Ishikawa (cell line): ENCODE results near the gene CD300LD.

ENCODE experiments used
- CEBPB ChIP-seq: IDR thresholded peaks from 2 replicates; pipeline ENCODE4 v1.6.1; 2012
- CREB1 ChIP-seq: IDR thresholded peaks from 2 replicates; pipeline ENCODE4 v1.6.1; 2012; ENCODE audit warnings: low read depth
- EGR1 ChIP-seq: IDR thresholded peaks from 2 replicates; pipeline ENCODE4 v1.6.1; 2012
- EP300 ChIP-seq: IDR thresholded peaks from 2 replicates; pipeline ENCODE4 v1.6.1; 2012; ENCODE audit warnings: borderline replicate concordance
- NFIC ChIP-seq: IDR thresholded peaks from 2 replicates; pipeline ENCODE4 v1.6.1; 2012
- RAD21 ChIP-seq: IDR thresholded peaks from 2 replicates; pipeline ENCODE4 v1.6.1; 2012; ENCODE audit warnings: low read depth
- TCF12 ChIP-seq: IDR thresholded peaks from 2 replicates; pipeline ENCODE4 v1.6.1; 2012; ENCODE audit warnings: low read depth
- TEAD4 ChIP-seq: IDR thresholded peaks from 2 replicates; pipeline ENCODE4 v1.6.1; 2012
- YY1 ChIP-seq: IDR thresholded peaks from 2 replicates; pipeline ENCODE4 v1.6.1; 2012; ENCODE audit warnings: low read depth
- ZBTB7A ChIP-seq: IDR thresholded peaks from 2 replicates; pipeline ENCODE4 v1.6.1; 2012; ENCODE audit warnings: low read depth
- TF ChIP-seq, protein P1 (sequence below): IDR thresholded peaks from 2 replicates; pipeline ENCODE4 v1.6.1; 2012
- TF ChIP-seq, protein P2 (sequence below): IDR thresholded peaks from 2 replicates; pipeline ENCODE4 v1.6.1; 2012
- TF ChIP-seq, protein P3 (sequence below): IDR thresholded peaks from 2 replicates; pipeline ENCODE4 v1.6.1; 2012; ENCODE audit warnings: low read depth, mild to moderate bottlenecking

DNA sequence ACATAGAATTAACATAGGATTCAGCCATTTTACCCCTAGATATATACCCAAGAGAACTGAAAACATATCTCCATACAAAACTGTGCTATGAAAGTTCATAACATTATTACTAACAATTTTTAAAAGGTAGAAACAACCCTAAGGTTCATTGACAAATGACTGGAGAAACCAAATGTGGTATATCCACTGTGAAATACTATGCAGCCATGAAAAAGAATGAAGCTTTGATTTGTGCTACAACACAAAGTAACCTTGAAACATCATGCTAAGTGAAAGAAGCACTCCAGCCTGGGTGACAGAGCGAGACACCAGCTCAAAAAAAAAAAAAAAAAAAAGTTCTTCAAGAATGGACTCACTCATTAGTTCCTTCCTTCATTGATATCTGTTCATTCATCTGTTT is 580 bp downstream of the CD300LD start:
- no peak for TF ChIP-seq TEAD4
- TF ChIP-seq CREB1: no peak
- no peak for TF ChIP-seq YY1
- TF ChIP-seq, protein P1, sequence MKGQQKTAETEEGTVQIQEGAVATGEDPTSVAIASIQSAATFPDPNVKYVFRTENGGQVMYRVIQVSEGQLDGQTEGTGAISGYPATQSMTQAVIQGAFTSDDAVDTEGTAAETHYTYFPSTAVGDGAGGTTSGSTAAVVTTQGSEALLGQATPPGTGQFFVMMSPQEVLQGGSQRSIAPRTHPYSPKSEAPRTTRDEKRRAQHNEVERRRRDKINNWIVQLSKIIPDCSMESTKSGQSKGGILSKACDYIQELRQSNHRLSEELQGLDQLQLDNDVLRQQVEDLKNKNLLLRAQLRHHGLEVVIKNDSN: no peak
- TF ChIP-seq CEBPB: no peak
- TF ChIP-seq NFIC: no peak
- TF ChIP-seq EGR1: no peak
- TF ChIP-seq TCF12: no peak
- TF ChIP-seq EP300: no peak
- TF ChIP-seq ZBTB7A: no peak
- TF ChIP-seq, protein P2, sequence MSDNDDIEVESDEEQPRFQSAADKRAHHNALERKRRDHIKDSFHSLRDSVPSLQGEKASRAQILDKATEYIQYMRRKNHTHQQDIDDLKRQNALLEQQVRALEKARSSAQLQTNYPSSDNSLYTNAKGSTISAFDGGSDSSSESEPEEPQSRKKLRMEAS: no peak
- TF ChIP-seq, protein P3, sequence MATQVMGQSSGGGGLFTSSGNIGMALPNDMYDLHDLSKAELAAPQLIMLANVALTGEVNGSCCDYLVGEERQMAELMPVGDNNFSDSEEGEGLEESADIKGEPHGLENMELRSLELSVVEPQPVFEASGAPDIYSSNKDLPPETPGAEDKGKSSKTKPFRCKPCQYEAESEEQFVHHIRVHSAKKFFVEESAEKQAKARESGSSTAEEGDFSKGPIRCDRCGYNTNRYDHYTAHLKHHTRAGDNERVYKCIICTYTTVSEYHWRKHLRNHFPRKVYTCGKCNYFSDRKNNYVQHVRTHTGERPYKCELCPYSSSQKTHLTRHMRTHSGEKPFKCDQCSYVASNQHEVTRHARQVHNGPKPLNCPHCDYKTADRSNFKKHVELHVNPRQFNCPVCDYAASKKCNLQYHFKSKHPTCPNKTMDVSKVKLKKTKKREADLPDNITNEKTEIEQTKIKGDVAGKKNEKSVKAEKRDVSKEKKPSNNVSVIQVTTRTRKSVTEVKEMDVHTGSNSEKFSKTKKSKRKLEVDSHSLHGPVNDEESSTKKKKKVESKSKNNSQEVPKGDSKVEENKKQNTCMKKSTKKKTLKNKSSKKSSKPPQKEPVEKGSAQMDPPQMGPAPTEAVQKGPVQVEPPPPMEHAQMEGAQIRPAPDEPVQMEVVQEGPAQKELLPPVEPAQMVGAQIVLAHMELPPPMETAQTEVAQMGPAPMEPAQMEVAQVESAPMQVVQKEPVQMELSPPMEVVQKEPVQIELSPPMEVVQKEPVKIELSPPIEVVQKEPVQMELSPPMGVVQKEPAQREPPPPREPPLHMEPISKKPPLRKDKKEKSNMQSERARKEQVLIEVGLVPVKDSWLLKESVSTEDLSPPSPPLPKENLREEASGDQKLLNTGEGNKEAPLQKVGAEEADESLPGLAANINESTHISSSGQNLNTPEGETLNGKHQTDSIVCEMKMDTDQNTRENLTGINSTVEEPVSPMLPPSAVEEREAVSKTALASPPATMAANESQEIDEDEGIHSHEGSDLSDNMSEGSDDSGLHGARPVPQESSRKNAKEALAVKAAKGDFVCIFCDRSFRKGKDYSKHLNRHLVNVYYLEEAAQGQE: no peak
- no peak for TF ChIP-seq RAD21
